Neural progenitor cell (in vitro differentiated cells): Measurements from ENCODE around the gene BSN. TPM values are rescaled to one million over a fixed set of nuclear protein-coding genes. Genes with fewer than 3 reads are reported as not detected.

ENCODE experiments used
- DNase-seq: peaks from one replicate; pipeline ENCODE4 v3.0.0-alpha.2; 2016; ENCODE audit warnings: low spot score
- H2AFZ ChIP-seq: fragments of 200-600 bp; sonication (generic); replicated peaks from 2 replicates; pipeline ENCODE4 v1.6.1; 2016; ENCODE audit warnings: antibody characterized with exemption
- H3F3A ChIP-seq: fragments of 200-600 bp; sonication (generic); 2 replicates; pipeline ENCODE4 v1.6.1; 2016; ENCODE audit warnings: antibody characterized with exemption, low read depth
- H3K27ac ChIP-seq: fragments of 200-600 bp; sonication (generic); 2 replicates; pipeline ENCODE4 v1.5.1; 2016; ENCODE audit warnings: mild to moderate bottlenecking
- H3K27me3 ChIP-seq: fragments of 200-600 bp; sonication (generic); 2 replicates; pipeline ENCODE4 v1.6.1; 2016; ENCODE audit warnings: mild to moderate bottlenecking, moderate library complexity
- H3K36me3 ChIP-seq: fragments of 200-600 bp; sonication (generic); 2 replicates; pipeline ENCODE4 v1.5.1; 2016
- H3K4me1 ChIP-seq: fragments of 200-600 bp; sonication (generic); 2 replicates; pipeline ENCODE4 v1.6.1; 2016; ENCODE audit warnings: mixed run types
- H3K4me2 ChIP-seq: fragments of 200-600 bp; sonication (generic); 2 replicates; pipeline ENCODE4 v1.6.1; 2016
- H3K4me3 ChIP-seq: fragments of 200-600 bp; sonication (generic); 2 replicates; pipeline ENCODE4 v1.5.1; 2016
- H3K79me2 ChIP-seq: fragments of 200-600 bp; sonication (generic); 2 replicates; pipeline ENCODE4 v1.6.1; 2016; ENCODE audit warnings: low read depth
- H3K9ac ChIP-seq: fragments of 200-600 bp; sonication (generic); 2 replicates; pipeline ENCODE4 v1.6.1; 2016
- H3K9me3 ChIP-seq: fragments of 200-600 bp; sonication (generic); 2 replicates; pipeline ENCODE4 v1.5.1; 2016; ENCODE audit warnings: low read depth
- H4K20me1 ChIP-seq: fragments of 200-600 bp; sonication (generic); 2 replicates; pipeline ENCODE4 v1.6.1; 2016; ENCODE audit warnings: low read depth
- H3K27ac Mint-ChIP-seq: 3 replicates; pipeline ENCODE4 v1.8.0; 2021; ENCODE audit warnings: mixed read lengths
- H3K27me3 Mint-ChIP-seq: 2 replicates; pipeline ENCODE4 v1.8.0; 2022; ENCODE audit warnings: low read depth, mild to moderate bottlenecking, inconsistent platforms, moderate library complexity, mixed read lengths; ENCODE audit not compliant: insufficient read depth
- H3K36me3 Mint-ChIP-seq: 3 replicates; pipeline ENCODE4 v1.8.0; 2021; ENCODE audit warnings: mixed read lengths
- H3K4me1 Mint-ChIP-seq: 3 replicates; pipeline ENCODE4 v1.8.0; 2021; ENCODE audit warnings: mixed read lengths
- H3K4me3 Mint-ChIP-seq: 3 replicates; pipeline ENCODE4 v1.8.0; 2021; ENCODE audit warnings: mild to moderate bottlenecking, moderate library complexity, mixed read lengths
- H3K9me3 Mint-ChIP-seq: 3 replicates; pipeline ENCODE4 v1.8.0; 2020; ENCODE audit warnings: mixed read lengths
- EZH2 ChIP-seq: fragments of 200-600 bp; sonication (generic); IDR thresholded peaks from 2 replicates; pipeline ENCODE4 v1.6.1; 2017; ENCODE audit warnings: antibody characterized with exemption, mild to moderate bottlenecking, moderate library complexity
- EZH2phosphoT487 ChIP-seq: fragments of 200-600 bp; sonication (generic); IDR thresholded peaks from 2 replicates; pipeline ENCODE4 v1.6.1; 2017; ENCODE audit warnings: antibody characterized with exemption
- total RNA-seq: library from RNA; depleted of rRNA; stranded (reverse); fragments of >200 nt; gene quantifications from 2 replicates; pipeline ENCODE4 v1.2.3, GENCODE V29; 2015; ENCODE audit warnings: low replicate concordance
- TF ChIP-seq, protein P1 (sequence below): fragments of 200-600 bp; sonication (generic); IDR thresholded peaks from 2 replicates; pipeline ENCODE4 v1.5.1; 2017; ENCODE audit warnings: antibody characterized with exemption, mild to moderate bottlenecking

Gene BSN
- total RNA-seq, 1 donor from 2014 or later, result 0.17 TPM

DNA sequence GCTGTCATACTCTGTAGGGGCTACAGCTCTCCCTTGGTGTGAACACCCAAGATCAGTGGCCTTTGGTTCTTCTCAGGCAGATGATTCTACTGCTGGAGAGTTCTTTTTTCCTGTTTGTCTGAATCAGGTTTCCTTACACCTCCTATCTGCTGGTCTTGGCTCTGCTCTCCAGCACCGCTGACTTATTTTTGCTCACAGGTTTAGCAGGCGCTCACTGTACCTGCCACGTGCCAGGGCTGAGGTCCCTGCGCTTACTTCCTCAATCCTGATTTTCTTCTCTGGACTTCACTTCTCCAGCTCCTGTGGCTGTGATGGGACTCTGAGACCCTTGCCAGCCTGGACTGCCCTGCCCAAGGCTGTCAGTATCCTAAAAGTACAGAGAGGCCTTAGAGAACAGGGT is 9.5 kb downstream of the BSN start:
- H3K79me2 ChIP-seq, result no peaks in the 10 kb centered on the region
- H3F3A ChIP-seq, result no peaks in the 10 kb centered on the region
- H3K9me3 ChIP-seq, result no peaks in the 10 kb centered on the region
- H3K36me3 Mint-ChIP-seq, result no peaks in the 10 kb centered on the region
- no peaks in the 10 kb centered on the region for H3K9me3 Mint-ChIP-seq
- H3K4me3 ChIP-seq, result no peak overlapping the region
- no peak for TF ChIP-seq EZH2
- TF ChIP-seq, protein P1, sequence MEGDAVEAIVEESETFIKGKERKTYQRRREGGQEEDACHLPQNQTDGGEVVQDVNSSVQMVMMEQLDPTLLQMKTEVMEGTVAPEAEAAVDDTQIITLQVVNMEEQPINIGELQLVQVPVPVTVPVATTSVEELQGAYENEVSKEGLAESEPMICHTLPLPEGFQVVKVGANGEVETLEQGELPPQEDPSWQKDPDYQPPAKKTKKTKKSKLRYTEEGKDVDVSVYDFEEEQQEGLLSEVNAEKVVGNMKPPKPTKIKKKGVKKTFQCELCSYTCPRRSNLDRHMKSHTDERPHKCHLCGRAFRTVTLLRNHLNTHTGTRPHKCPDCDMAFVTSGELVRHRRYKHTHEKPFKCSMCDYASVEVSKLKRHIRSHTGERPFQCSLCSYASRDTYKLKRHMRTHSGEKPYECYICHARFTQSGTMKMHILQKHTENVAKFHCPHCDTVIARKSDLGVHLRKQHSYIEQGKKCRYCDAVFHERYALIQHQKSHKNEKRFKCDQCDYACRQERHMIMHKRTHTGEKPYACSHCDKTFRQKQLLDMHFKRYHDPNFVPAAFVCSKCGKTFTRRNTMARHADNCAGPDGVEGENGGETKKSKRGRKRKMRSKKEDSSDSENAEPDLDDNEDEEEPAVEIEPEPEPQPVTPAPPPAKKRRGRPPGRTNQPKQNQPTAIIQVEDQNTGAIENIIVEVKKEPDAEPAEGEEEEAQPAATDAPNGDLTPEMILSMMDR, result no peak
- peaks cover 6% of the 10 kb centered on the region for H3K27me3 Mint-ChIP-seq
- DNase-seq, result no peak
- no peak overlapping the region for H3K27ac ChIP-seq
- H3K4me3 Mint-ChIP-seq, result no peak overlapping the region
- no peak overlapping the region for H2AFZ ChIP-seq
- H3K27me3 ChIP-seq, result no peaks in the 10 kb centered on the region
- no peaks in the 10 kb centered on the region for H3K4me1 ChIP-seq
- H3K27ac Mint-ChIP-seq, result no peak overlapping the region
- no peak overlapping the region for H3K9ac ChIP-seq
- no peaks in the 10 kb centered on the region for H3K4me1 Mint-ChIP-seq
- no peaks in the 10 kb centered on the region for H3K36me3 ChIP-seq
- H3K4me2 ChIP-seq, result no peak overlapping the region
- no peaks in the 10 kb centered on the region for H4K20me1 ChIP-seq

DNA sequence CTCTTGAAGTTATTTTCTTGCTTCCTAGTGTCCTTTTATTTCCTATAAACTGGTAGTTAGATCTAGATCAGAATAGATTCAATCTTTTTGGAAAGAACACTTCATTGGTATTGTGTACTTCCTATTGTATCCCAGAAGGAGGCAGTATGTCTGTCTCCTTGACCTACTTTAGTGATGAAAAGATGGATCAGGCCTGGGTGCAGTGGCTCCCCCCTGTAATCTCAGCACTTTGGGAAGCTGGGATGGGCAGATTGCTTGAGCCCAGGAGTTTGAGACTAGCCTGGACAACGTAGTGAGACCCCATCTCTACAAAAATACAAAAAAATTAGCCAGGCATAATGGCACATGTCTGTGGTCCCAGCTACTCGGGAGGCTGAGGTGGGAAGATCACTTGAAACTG is 12.0 kb downstream of the BSN start:
- H4K20me1 ChIP-seq, result no peaks in the 10 kb centered on the region
- Mint-ChIP-seq H3K4me3 (no peak overlapping the region), H3K27ac (no peak overlapping the region), H3K36me3 (no peaks in the 10 kb centered on the region), H3K27me3 (peaks cover 4% of the 10 kb centered on the region), H3K9me3 (no peaks in the 10 kb centered on the region), H3K4me1 (no peaks in the 10 kb centered on the region)
- no peak overlapping the region for H3K4me3 ChIP-seq
- no peak overlapping the region for H3K4me2 ChIP-seq
- no peaks in the 10 kb centered on the region for H3K27me3 ChIP-seq
- no peaks in the 10 kb centered on the region for H3K4me1 ChIP-seq
- no peak for TF ChIP-seq EZH2
- TF ChIP-seq, protein P1, result peak; percentile 55
- no peaks in the 10 kb centered on the region for H3K79me2 ChIP-seq
- H3K36me3 ChIP-seq, result no peaks in the 10 kb centered on the region
- no peak overlapping the region for H3K9ac ChIP-seq
- no peaks in the 10 kb centered on the region for H3F3A ChIP-seq
- no peak for DNase-seq
- no peak overlapping the region for H2AFZ ChIP-seq
- no peak overlapping the region for H3K27ac ChIP-seq
- H3K9me3 ChIP-seq, result no peaks in the 10 kb centered on the region

DNA sequence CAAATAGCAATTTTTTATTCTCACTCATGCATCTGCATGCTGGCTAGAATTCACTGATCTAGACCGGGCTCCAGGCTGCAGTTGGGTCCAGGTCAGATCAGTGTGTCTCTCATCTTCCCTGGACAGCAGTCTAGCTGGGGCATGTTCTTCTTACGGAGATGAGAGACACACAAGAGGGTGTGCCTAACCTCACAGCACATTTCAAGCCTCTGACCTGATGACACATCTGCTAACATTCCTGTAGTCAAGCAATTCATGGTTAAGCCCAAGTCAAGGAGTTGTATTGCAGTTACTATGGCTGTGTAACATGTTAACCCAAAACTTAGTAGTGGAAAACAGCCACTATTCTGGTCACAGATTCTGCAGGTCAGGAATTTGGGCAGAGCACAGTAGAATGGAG is 13.1 kb downstream of the BSN start:
- H4K20me1 ChIP-seq, result no peaks in the 10 kb centered on the region
- Mint-ChIP-seq H3K27me3 (peaks cover 8% of the 10 kb centered on the region), H3K9me3 (no peaks in the 10 kb centered on the region), H3K4me1 (peaks cover 5% of the 10 kb centered on the region), H3K27ac (no peak overlapping the region), H3K36me3 (no peaks in the 10 kb centered on the region), H3K4me3 (no peak overlapping the region)
- H3K9ac ChIP-seq, result no peak overlapping the region
- no peak overlapping the region for H3K4me3 ChIP-seq
- no peaks in the 10 kb centered on the region for H3K79me2 ChIP-seq
- H3K4me2 ChIP-seq, result no peak overlapping the region
- peak overlapping the region; percentile 63 for H2AFZ ChIP-seq
- H3F3A ChIP-seq, result no peaks in the 10 kb centered on the region
- H3K27ac ChIP-seq, result no peak overlapping the region
- H3K27me3 ChIP-seq, result no peaks in the 10 kb centered on the region
- no peaks in the 10 kb centered on the region for H3K36me3 ChIP-seq
- no peak for DNase-seq
- H3K4me1 ChIP-seq, result no peaks in the 10 kb centered on the region
- TF ChIP-seq, protein P1, result no peak
- no peak for TF ChIP-seq EZH2
- TF ChIP-seq EZH2phosphoT487, result no peak
- no peaks in the 10 kb centered on the region for H3K9me3 ChIP-seq

DNA sequence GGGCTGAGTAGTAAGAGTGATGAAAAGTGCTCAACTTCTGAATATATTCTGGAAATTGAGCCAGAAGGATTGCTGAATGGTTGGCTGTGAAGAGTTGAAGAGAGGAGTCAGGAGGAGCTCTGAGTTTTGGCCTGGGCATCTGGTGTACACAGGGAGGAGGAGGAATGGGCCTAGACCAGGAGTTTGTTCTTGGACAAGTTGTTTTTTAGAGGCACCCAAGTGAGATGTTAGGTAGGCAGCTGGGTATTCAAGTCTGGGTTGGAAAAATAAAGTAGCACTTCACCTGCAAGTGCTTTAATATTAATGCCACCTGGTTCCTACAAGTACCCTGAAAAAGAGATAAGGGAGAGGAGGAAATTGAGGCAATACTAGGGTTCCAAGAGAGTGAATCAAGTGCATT is 14.7 kb downstream of the BSN start:
- no peaks in the 10 kb centered on the region for H3K27me3 ChIP-seq
- H3K4me1 ChIP-seq, result no peaks in the 10 kb centered on the region
- no peaks in the 10 kb centered on the region for H3K36me3 Mint-ChIP-seq
- no peaks in the 10 kb centered on the region for H4K20me1 ChIP-seq
- H3K27me3 Mint-ChIP-seq, result peaks cover 8% of the 10 kb centered on the region
- H3K9ac ChIP-seq, result no peak overlapping the region
- no peaks in the 10 kb centered on the region for H3K9me3 ChIP-seq
- H3K4me3 ChIP-seq, result no peak overlapping the region
- H3F3A ChIP-seq, result no peaks in the 10 kb centered on the region
- H3K79me2 ChIP-seq, result no peaks in the 10 kb centered on the region
- TF ChIP-seq EZH2phosphoT487, result no peak
- TF ChIP-seq, protein P1, result no peak
- TF ChIP-seq EZH2, result no peak
- no peak overlapping the region for H3K27ac Mint-ChIP-seq
- no peak overlapping the region for H3K27ac ChIP-seq
- no peaks in the 10 kb centered on the region for H3K9me3 Mint-ChIP-seq
- H3K4me1 Mint-ChIP-seq, result peaks cover 5% of the 10 kb centered on the region
- no peak for DNase-seq
- no peak overlapping the region for H2AFZ ChIP-seq
- H3K4me3 Mint-ChIP-seq, result no peak overlapping the region
- no peaks in the 10 kb centered on the region for H3K36me3 ChIP-seq
- H3K4me2 ChIP-seq, result no peak overlapping the region
